NCI-H524 treated with DMSO at 0.1 percent for 48 hours (cell line): ENCODE measurements around the gene SSC4D.
"Not testable (repeated sequence)": the region's sequence is repeated elsewhere in the genome, so short reads cannot be mapped to it uniquely, and the experiment has no call there.

Experiments used
- DNase-seq: peaks from one replicate; lab custom pipeline; 2025; lab: John Stamatoyannopoulos, UW

Gene SSC4D

DNA sequence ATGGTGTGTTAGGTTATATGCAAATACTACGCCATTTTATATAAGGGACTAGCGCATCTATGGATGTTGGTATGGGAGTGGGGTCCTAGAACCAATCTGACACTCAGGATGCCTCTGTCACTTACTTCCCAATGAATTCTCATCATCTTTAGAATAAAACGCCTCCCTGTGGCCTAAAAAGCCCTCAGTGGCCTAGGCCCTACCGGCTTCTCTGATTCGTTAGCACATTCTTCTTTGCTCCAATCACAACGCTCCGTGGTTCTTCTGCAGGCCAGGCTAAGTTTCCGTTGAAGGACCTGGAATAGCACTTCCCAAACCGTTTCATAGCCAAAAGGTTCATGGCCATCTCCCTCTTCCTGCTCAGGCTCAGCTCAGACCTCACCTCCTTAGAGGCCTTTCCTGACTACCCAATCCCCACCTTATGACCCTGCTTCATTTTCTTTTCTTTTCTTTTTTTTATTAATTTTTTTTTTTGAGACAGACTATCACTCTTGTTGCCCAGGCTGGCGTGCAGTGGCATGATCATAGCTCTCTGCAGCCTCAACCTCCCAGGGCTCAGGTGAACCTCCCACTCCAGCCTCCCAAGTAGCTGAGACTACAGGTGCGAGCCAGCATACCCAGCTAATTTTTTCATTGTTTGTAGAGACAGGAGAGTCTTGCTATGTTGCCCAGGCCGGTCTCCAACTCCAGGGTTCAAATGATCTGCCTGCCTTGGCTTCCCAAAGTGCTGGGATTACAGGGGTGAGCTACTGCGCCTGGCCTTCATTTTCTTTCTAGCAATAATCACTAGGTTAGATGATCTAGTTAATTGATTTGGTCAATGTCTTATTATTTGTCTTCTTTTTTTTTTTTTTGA, 26.2 kb downstream of the SSC4D start:
- DNase-seq: peak; percentile 10

DNA sequence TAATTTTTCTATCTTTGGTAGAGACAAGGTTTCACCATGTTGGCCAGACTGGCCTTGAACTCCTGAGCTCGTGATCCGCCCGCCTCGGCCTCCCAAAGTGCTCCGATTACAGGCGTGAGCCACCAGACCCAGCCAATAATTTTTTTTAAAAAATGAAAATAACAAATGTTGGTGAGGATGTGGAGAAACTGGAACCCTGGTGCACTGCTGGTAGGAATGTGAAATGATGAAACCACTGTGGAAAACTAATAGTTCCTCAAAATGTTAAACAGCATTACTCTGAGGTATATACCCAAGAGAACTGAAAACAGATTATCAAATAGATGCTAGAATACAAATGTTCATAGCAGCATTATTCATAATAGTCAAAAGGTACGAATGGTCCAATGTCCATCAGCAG, 27.7 kb downstream of the SSC4D start:
- no peak for DNase-seq

DNA sequence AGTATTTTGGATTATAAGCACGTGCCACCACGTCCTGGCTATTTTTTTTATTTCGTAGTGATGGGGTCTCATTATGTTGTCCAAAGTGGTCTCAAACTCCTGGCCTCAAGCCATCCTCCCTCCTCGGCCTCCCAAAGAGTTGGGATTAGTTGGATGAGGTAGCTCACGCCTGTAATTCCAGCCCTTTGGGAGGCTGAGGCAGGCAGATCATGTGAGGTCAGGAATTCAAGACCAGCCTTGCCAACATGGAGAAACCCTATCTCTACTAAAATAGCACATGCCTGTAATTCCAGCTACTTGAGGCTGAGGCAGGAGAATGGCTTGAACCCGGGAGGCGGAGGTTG, 28.9 kb downstream of the SSC4D start:
- DNase-seq: no peak

DNA sequence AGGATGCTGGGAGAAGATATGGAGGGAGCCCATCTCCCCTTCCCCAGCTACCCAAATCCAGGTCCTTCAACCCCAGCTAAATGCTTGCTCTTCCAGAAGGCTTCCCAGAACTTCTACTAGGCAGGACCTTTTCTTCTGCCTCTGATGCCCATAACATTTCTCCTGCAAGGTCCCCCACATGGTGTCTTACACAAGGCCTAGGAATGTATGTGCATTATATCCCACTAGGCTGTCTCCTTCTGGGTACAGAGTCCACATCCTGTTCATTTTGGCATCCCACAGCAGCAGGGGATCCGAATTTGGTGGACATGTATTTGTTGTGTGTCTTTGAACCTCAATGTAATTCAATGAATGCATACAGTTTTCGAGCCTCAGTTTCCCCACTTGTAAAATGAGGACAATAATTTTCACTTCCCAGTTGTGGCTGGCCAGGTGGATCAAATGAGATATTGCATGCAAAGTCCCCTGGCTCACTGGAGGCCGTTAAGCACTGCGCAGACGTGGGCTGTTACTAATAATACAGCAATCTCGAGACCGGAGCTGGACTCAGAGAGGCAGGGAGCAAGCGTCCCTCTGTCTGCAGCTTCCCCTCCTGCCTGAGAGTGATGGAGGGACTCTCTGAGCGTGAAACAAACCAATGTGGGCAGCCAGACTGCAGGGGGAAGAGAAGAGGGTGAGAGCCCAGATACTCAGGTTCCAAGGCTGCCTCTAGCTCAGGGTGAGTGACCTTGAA, 32.1 kb downstream of the SSC4D start:
- DNase-seq: no peak

DNA sequence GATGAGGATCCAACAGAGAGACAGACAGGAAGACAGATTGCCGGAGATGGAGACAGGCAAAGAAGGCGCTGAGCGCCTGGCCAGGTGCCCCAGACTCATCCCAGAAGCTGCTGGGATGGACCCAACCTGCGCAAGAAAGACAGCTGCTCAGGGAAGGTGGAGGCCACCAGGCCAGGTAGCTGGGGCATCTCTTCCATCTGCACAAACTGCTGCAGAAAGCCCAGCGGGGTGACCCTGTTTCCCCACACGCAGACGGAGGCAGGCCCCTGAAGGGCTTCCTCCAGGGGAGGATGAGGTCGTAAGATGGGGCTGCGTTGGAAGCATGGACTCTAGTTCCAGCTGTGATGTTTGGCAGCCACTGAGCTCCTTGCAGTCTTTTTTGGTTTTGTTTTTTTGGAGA, 34.2 kb downstream of the SSC4D start:
- DNase-seq: no peak

DNA sequence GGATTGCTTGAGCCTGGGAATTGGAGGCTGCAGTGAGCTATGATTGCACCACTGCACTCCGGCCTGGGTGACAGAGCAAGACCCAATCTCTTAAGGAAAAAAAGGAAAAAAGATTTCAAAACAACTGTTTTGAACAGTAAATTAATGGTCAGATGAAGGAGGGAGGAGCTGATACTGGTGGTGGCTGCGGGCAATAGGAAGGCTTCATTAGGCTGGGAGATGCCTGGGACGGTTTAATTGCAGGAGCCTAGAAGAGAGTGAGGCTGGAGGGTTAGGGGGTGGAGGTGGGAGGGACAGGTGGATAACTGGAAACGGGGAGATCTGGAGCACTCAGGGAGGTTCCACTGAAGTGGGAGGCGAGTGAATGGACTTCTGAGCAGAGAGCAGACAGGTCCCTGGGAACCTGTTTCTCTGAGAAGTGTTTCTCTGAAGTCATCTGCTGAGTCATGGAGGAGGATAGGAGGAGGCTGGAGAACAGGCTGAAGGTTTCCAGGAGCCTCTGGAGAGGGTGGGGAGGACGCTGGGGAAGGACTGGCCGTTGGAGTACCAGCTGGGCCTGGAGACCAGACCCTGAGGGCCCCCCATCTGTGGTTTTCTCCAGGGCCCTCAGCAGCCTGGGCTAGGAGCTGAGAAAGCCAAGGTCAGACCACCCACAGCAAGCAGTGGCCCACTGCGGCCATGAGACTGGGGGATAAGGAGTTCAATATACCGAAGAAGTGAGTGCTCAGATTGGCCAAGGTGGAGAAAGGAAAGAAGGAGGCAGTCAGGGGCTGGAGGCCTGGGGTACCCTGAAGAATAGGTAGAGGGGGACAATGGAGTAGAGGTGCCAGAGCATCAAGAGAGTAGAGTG, 36.3 kb downstream of the SSC4D start:
- DNase-seq: no peak

DNA sequence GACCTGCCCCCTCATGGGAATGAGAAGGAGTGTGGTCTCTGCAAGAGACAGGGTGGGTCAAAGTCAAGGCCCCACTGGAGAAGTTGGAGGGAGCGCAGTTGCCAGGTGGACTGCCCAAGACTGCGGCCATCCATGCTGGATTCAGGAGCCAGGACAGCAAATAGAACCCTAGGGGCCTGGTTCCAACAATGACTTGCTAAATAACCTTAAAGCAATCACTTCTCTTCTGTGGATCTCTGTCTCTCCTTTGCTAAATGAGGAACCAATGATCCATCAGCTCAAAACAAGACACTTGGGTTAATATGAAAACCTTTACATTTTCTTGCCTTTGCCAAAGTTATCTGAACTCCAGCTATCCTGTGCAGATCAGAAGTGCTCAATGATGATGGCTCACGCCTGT, 38.1 kb downstream of the SSC4D start:
- DNase-seq: no peak

DNA sequence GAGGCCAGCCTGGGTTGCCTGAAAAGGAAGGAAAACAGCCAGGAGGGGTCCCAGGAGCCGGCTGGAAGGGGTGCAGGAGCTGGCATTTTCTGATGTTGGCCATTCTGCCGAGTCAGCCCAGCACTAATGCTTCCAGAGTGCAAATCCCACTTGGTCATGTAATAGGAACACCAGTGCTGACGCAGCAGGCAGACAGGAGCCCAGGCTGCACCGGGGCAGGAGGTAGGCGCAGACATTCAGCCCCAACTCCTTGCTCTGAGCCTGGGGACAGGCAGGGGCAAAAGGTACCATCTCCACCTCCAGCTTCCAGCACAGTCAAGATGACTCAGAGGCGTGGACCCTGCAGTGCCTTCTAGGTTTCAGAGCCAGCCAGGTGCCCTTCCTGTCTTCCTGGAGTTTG, 40.5 kb downstream of the SSC4D start:
- no peak for DNase-seq

DNA sequence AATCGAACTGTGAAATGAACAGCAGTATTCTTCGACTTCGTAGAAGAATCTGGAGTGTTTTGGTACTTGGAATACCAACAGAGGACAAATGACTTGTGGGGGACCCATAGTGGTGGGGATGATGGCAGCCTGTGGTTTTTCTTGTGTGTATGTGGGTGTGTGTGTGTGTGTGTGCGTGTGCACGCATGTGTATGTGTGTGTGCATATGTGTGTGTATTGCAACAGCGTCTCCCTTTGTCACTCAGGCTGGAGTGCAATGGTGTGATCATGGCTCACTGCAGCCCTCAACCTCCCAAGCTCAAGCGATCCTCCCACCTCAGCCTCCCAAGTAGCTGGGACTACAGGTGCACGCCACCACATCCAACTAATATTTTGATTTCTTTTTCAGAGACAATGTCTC, 41.3 kb downstream of the SSC4D start:
- no peak for DNase-seq

DNA sequence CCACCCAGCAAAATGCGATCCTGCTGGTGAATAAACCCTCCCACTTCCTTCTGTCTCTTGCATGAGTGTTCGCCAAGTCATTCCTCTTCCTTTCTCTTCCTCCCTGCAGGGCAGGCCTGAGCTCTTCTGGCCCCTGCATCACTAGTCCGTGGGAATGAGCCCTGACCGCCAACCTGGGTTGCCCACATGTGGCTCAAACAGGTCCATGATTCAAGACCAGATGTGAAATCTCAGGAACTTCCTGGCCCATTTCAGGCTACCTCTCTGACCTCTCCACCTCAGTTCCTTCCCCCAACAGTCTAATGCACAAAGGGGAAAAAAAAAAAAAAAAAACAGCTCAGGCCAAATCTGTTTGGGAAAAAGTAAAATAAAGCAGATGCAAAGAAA, 45.3 kb downstream of the SSC4D start:
- no peak for DNase-seq

DNA sequence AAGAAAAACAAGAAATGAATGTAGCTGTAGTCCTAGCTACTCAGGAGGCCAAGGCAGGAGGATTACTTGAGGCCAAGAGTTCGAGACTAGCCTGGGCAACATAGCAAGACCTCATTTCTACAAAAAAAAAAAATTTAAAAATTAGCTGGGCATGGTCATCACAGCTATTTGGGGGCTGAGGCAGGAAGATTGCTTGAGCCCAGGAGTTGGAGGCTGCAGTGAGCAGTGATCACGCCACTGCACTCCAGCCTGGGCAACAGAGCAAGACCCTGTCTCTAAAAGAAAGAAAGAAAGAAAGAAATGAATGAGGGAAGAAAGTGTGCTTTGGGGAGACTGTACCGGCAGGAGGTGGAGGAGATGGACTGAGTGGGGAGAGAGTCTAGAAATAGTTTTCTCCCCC, 45.7 kb downstream of the SSC4D start:
- DNase-seq: not testable (repeated sequence)

DNA sequence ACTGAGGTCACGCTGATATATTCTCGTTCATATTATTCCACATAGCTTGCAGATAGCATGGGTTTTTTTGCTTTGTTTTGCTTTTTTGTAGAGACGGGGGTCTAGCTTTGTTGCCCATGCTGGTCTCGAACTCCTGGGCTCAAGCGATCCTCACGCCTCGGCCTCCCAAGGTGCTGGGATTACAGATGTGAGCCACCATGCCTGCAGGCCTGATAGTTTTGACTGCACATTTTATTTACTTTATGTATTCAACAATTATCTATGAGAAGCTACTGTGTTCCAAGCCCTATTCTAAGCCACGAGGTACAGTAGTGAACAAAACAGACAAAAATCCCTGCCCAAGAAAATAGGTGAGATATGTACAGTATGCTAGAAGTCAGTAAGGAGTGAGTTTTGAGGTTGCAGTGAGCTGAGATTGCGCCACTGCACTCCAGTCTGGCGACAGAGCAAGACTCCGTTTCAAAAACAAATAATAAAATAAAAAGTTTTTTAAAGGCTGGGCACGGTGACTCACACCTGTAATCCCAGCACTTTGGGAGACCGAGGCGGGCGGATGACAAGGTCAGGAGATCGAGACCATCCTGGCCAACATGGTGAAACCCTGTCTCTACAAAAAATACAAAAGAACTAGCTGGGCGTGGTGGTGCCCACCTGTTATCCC, 49.4 kb downstream of the SSC4D start:
- no peak for DNase-seq

DNA sequence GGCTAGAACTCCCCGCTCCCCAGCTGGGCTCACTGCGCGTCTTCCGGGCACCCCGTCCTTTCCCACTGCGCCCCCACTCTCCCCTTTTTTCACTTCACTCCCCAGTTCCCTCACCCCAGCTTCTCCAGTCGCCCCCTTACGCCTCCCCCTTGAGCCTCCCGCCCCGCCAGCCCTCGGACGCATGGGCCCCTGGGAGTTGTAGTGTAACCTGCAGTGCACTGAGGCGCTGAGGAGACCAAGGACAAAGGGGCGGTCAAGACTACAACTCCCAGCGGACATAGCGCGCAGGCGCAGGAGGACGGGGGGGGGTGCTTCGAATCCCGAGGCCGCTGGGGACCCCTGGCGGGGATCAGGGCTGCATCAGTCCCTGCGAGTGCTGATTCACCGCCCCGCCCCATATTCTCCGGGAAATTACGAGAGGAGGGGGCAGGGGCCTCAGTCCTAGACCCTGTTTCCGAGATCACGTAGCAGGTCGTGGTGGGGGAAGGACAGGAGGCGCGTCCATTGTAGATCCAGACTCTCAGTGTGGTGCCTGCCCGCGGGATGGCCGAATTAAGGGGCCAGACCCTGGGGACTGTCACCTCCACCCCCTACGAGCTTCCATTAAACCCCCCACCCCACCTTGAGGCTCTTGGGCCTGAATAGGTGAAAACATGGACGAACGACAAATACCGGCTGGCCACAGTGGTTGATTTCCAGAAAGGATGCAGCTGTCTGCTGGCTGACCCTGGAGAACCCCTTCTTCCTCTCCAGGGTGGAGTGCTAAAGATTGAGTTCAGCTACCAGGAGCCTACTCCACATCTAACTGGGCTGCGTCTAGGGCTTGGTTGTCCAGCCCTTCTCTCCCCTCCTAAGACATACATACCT, 50.2 kb downstream of the SSC4D start:
- DNase-seq: peak; percentile 82

DNA sequence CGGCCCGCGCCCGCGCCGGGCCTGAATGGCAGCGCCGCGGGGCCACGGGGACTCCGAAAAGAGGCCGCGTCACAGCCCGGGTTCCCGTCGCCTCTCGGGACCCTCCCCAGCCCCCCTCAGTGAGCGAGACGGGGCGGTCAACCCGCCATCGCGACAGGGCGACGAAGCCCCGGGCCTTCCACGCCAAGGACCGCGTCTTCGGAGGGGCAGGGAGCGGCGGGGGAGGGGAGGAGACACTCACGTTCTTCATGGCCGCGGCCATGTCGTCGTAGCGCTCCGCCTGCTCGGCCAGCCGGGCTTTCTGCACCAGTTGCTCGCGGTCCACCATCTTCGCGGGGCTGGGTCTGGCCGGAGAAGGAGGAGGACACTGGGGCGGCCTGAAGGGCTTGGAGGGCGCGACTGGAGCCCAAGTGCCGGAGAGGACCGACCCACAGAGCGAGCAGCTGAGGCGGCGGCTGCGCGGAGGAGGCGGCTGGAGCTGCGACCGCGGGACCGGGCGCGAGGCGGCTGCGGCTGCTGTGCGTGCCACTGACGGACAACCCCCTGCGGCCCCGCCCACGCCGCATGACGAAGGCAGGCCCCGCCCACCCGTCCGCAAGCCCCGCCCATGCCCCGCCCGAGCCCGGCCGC, 50.9 kb downstream of the SSC4D start, which contains the start of gene YWHAG:
TSS of gene YWHAG (minus strand) at position 511 of the 630 bp plus-strand sequence. CDS start at position 328, 183 bp downstream.
- DNase-seq: no peak

DNA sequence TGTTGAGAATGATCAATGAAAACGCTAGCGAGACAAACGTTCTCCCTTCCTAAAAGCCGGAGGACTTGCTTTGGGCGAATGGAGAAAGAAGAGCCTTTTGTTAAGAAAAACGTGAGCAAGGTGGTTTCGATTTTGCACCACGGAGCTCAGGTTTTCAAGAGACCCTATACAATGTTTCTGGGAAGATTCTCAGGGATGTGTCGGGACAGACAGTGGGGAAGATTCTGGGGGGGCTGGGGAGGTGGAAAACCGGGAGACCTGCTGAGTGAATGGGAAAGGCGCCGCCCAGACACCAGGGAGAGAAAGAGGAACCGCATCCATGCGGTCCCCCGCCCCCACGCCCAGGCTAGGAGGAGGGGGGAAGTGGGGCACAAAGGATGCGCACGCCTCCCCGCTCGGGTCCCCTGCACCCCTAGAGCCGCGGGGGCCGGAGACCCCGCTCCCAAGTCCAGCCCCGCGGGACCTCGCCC, 51.5 kb downstream of the SSC4D start:
- DNase-seq: no peak

DNA sequence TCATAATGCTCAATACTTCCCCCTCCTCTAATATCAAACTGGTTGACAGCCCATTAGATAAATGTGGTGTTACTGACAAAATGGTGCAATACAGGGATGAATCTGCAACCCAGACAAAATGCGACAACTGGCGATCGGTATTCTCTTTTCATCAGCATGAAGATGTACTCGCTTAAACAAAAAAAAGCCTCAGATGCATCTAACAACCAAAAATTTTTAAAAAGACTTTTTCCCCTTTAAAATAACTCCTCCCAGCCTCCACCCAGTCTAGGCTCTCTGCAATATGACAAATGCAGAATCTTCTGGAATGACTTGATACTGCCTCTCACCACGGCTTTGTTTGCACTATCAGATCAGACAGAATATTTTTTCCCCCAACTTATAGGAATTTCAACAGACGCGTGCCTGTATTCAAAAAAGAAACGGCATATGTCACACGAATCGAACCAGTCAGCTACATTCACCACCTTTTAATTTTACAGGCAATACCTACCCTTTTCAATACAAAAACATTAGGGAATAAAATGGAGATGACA, 52.0 kb downstream of the SSC4D start:
- no peak for DNase-seq

DNA sequence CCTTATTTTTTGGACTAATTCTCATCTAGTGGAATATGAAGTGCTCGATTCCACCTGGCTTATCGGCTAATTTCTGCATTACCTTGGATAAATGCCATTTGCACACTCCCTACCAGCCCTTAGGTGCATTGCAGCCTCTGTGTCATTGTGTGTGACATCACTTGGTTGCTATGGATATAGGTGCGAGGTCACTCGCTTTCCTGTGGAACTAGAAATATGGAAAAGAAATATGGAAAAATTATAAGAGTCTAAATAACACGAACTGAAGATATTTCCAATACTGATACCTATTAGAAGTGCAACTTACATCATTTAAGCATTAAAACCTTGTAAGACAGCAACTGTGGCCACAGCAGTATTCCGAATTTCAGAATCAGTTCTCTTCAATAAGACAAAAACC, 52.7 kb downstream of the SSC4D start:
- no peak for DNase-seq

DNA sequence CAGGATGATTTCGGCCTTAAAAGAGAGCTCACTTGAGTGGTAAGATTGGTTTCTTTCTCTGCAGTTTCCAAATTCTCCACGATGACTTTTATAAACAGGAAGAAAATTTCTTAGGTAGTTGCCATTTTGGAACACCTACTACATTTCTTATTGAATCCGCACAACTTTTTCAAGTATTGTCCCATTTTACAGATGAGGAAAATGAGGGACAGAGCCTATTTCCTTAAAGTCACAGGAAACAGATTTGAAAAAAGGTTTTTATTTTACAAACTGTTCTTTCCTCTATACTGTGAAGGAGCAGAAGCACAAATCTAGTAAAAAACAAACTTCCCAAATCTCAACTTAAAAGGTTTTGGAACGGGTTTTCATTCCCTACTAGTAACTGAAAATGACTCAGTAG, 53.4 kb downstream of the SSC4D start:
- no peak for DNase-seq

DNA sequence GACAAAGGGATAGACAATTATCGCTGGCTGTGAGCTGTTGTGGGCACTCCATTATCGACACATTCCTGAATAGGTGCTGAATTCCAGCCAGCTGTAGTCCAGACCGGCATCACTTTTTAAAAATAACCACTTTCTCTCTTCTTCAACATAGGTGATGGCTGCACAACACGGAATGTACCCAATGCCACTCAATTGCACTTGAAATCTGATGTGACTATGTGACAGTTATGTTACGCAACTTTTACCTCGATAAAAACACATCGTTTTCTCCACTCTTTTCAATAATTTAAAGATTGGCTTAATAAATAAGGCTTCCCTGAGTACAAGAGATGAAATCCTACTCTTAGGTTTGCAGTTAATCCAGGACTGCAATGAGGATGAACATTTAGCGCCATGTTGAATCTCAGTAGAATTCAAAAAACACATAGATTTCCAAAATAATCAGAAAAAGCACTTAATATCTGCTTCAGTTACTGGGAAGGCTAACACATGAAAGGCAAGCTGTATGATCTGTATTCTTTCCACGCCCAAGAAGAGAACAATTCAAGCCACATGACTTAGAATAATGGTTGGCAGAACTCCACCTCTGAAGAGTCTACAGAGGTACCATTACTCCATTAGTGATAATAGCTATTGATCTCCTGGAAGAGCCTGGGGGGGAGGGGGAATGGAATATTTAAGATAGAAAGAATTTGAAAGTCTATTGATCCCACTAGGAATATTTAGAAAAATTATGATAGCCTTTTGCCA, 54.3 kb downstream of the SSC4D start:
- DNase-seq: no peak
